ENCODE results near the gene DOK5. TPM values are rescaled to one million over a fixed set of nuclear protein-coding genes. Genes with fewer than 3 reads are reported as not detected.
"Not testable (repeated sequence)": the region's sequence is repeated elsewhere in the genome, so short reads cannot be mapped to it uniquely, and the experiment has no call there.

DOK5 gene
- total RNA-seq, 3 donors from 2014 or later (not counting 1 experiment from before 2014, with no cell fraction given): not detected

DNA sequence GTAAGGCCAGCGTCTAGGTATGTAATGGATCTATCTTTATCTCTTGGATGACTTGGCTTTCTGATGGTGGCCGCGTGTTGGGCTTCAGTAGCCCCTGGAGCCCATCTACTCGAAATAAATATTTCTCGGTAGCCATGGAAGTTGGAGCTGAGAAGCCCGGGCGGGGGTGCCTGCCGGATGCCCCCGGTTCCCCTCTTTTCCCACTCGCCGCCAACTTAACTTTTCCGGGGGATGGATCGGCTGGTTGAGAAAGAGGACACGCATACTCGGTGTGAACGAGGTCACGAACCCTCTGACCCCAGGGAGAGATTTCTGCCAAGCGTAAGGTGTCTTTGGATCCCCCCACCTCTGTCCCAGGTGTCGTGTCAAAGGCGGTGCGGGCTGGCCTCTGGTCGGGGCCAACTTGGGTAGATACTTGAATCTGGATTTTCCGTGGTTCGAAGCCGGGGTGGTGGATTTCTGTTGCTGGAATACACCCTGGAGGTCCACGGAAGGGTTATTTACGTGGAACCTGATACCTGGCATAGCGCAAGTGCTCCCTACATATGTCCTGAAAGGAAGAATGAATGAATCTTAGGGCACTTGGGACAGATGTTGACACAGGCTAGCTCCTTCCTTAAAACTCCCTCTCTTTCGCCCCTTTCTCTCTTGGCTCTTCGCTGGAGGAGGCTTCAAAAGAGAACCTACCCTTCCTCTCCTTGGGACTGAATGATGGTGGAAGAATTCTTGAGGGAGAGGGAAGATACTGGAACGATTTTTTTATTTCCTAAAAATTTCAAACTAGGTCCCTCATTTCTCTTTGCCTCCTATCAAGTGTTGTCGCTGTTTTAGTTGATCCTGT is 996 bp downstream of the DOK5 start:
- peaks cover 54 to 57% of the 10 kb centered on the region in 2 donors for H3K27me3 Mint-ChIP-seq (ENCODE audit: low read depth in 2 of 2)
- no peak overlapping the region for H3K4me3 Mint-ChIP-seq
- intact Hi-C loops (cut with micrococcal nuclease): no loop called here

DNA sequence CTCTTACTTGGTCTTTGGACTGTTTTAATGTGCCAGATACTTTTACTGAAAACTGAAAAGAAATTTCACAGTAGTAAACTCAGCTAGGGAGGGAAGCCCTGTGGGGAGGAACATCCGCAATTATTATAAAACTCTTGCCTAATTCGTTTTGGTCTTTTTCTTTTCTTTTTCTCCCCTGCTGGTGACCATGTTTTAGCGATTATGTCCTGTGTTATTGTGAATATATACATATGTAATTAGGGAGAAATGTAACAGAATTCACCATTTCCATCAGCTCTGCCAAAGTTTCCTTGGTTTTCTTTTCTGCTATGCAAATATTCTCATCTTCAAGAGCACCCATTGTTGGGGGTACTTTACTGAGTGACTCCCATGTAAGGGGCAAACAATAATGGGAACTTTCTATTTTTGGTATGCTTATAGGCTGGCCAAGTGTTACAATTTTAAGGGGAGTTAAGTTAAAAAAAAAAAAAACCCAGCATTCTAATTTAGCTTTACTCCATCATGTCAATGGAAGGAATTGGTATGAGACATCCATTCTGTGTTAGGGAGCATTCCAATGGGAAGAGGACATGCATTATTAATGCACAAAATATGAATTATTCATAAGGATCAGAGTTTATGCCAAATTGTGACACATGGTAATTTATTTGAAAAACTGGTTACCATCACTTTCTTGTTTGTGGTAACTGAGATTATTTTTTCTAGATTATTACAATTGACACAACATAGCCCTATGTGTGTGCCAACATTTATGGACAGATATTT is 2.0 kb downstream of the DOK5 start:
- no peak overlapping the region for H3K4me3 Mint-ChIP-seq
- Histone ChIP-seq H3K9me3 (ENCODE audit: control insufficient read depth, insufficient read depth, low read length) (no peaks in the 10 kb centered on the region), H3K27ac (ENCODE audit: low read length) (no peak overlapping the region), H3K4me3 (ENCODE audit: low read length) (no peak overlapping the region), H3K27me3 (ENCODE audit: control insufficient read depth, insufficient read depth, low read length) (peaks cover 17% of the 10 kb centered on the region), H3K36me3 (ENCODE audit: control insufficient read depth, insufficient read depth, low read length) (no peaks in the 10 kb centered on the region), H3K4me1 (ENCODE audit: control insufficient read depth, insufficient read depth, low read length) (no peaks in the 10 kb centered on the region)
- H3K36me3 Mint-ChIP-seq: peaks cover 7% of the 10 kb centered on the region
- no peak for DNase-seq
- peaks cover 56 to 61% of the 10 kb centered on the region in 2 donors for H3K27me3 Mint-ChIP-seq (ENCODE audit: low read depth in 2 of 2)
- H3K27ac Mint-ChIP-seq: no peak overlapping the region
- no peaks in the 10 kb centered on the region for H3K4me1 Mint-ChIP-seq
- peaks cover 0 to 3% of the 10 kb centered on the region in 2 donors for H3K9me3 Mint-ChIP-seq
- 20% methylated on average over 1 of the region's 3 CpGs for WGBS (ENCODE audit: insufficient coverage)
- TF ChIP-seq CTCF (IDR thresholded peaks at IDR 0.05): no peak
- ATAC-seq: no peak
- intact Hi-C loops (cut with micrococcal nuclease): no loop called here

More for the DNA sequence above, 996 bp downstream of the DOK5 start:
- H3K9me3 Mint-ChIP-seq: peaks cover 0 to 3% of the 10 kb centered on the region in 2 donors
- no peak overlapping the region for H3K27ac Mint-ChIP-seq
- H3K4me1 Mint-ChIP-seq: no peaks in the 10 kb centered on the region
- no peak for TF ChIP-seq CTCF (IDR thresholded peaks at IDR 0.05)
- H3K36me3 Mint-ChIP-seq: peaks cover 7% of the 10 kb centered on the region
- Histone ChIP-seq H3K27me3 (ENCODE audit: control insufficient read depth, insufficient read depth, low read length) (peaks cover 17% of the 10 kb centered on the region), H3K4me1 (ENCODE audit: control insufficient read depth, insufficient read depth, low read length) (no peaks in the 10 kb centered on the region), H3K36me3 (ENCODE audit: control insufficient read depth, insufficient read depth, low read length) (no peaks in the 10 kb centered on the region), H3K9me3 (ENCODE audit: control insufficient read depth, insufficient read depth, low read length) (no peaks in the 10 kb centered on the region), H3K4me3 (ENCODE audit: low read length) (no peak overlapping the region), H3K27ac (ENCODE audit: low read length) (no peak overlapping the region)
- 7% methylated on average over 28 of the region's 32 CpGs for WGBS (ENCODE audit: insufficient coverage)
- no peak for ATAC-seq
- no peak for DNase-seq

- Histone ChIP-seq H3K9me3 (ENCODE audit: control insufficient read depth, insufficient read depth, low read length) (no peaks in the 10 kb centered on the region), H3K4me3 (ENCODE audit: low read length) (no peak overlapping the region), H3K27me3 (ENCODE audit: control insufficient read depth, insufficient read depth, low read length) (peaks cover 17% of the 10 kb centered on the region), H3K36me3 (ENCODE audit: control insufficient read depth, insufficient read depth, low read length) (no peaks in the 10 kb centered on the region), H3K4me1 (ENCODE audit: control insufficient read depth, insufficient read depth, low read length) (no peaks in the 10 kb centered on the region), H3K27ac (ENCODE audit: low read length) (no peak overlapping the region)
- Mint-ChIP-seq H3K4me1 (no peaks in the 10 kb centered on the region), H3K27me3 (ENCODE audit: low read depth in 2 of 2) (peaks cover 41 to 50% of the 10 kb centered on the region in 2 donors), H3K27ac (no peak overlapping the region), H3K9me3 (peaks cover 0 to 3% of the 10 kb centered on the region in 2 donors), H3K36me3 (peaks cover 7% of the 10 kb centered on the region), H3K4me3 (no peak overlapping the region)
- DNase-seq (no peak), ATAC-seq (no peak)
- intact Hi-C loops (cut with micrococcal nuclease): no loop called here
- no peak for TF ChIP-seq CTCF (IDR thresholded peaks at IDR 0.05)
- WGBS (ENCODE audit: insufficient coverage): 29% methylated on average over 9 of the region's 9 CpGs
Observed at GRCh38 chr20:54479138-54479906, 3.9 kb downstream of the DOK5 start.

DNA sequence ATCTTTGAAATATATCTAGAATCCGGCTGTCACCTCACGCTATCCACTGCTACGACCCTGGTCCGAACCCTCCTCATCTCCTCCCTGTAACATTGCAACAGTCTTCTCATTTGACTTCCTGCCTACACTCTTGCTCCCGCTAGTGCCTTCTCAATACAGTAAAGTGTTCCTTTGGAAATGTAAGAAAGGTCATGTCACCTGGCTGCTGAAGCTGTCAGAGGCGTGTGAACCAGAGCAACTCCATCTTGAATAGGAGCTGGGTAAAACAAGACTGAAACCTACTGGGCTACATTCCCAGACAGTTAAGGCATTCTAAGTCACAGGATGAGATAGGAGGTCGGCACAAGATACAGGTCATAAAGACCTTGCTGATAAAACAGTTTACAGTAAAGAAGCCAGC is 4.5 kb downstream of the DOK5 start:
- intact Hi-C loops (cut with micrococcal nuclease); H3K36me3 ChIP-seq (ENCODE audit: control insufficient read depth, insufficient read depth, low read length); H3K27ac ChIP-seq (ENCODE audit: low read length); H3K4me3 Mint-ChIP-seq; DNase-seq; H3K4me3 ChIP-seq (ENCODE audit: low read length); ATAC-seq; H3K9me3 Mint-ChIP-seq; H3K27ac Mint-ChIP-seq; H3K4me1 ChIP-seq (ENCODE audit: control insufficient read depth, insufficient read depth, low read length); H3K9me3 ChIP-seq (ENCODE audit: control insufficient read depth, insufficient read depth, low read length); H3K36me3 Mint-ChIP-seq; H3K4me1 Mint-ChIP-seq: not testable (repeated sequence)
- 60% methylated on average over 7 of the region's 7 CpGs for WGBS (ENCODE audit: insufficient coverage)
- H3K27me3 ChIP-seq (ENCODE audit: control insufficient read depth, insufficient read depth, low read length): peaks cover 16% of the 10 kb centered on the region
- peaks cover 35 to 44% of the 10 kb centered on the region in 2 donors for H3K27me3 Mint-ChIP-seq (ENCODE audit: low read depth in 2 of 2)
